Measurements from ENCODE around the gene CLDN14. TPM values are rescaled to one million over a fixed set of nuclear protein-coding genes. Genes with fewer than 3 reads are reported as not detected.

The CLDN14 gene
- total RNA-seq, 1 donor from 2014 or later = not detected

GRCh38 chr21:36423771-36424433, 56.0 kb downstream of the CLDN14 start:
- intact Hi-C loops (cut with micrococcal nuclease) = no loop called here
- TF ChIP-seq CTCF (IDR thresholded peaks at IDR 0.05; ENCODE audit: borderline replicate concordance) = no peak
- no peaks in the 10 kb centered on the region for H3K27me3 ChIP-seq (ENCODE audit: low read depth)
- no peak for DNase-seq
- H3K36me3 ChIP-seq = no peaks in the 10 kb centered on the region
- no peaks in the 10 kb centered on the region for H3K9me3 ChIP-seq (replicated peaks)
- H3K27ac ChIP-seq (replicated peaks) = no peak overlapping the region
- peaks cover 17% of the 10 kb centered on the region for H3K4me1 ChIP-seq
- no peak overlapping the region for H3K4me3 ChIP-seq

DNA sequence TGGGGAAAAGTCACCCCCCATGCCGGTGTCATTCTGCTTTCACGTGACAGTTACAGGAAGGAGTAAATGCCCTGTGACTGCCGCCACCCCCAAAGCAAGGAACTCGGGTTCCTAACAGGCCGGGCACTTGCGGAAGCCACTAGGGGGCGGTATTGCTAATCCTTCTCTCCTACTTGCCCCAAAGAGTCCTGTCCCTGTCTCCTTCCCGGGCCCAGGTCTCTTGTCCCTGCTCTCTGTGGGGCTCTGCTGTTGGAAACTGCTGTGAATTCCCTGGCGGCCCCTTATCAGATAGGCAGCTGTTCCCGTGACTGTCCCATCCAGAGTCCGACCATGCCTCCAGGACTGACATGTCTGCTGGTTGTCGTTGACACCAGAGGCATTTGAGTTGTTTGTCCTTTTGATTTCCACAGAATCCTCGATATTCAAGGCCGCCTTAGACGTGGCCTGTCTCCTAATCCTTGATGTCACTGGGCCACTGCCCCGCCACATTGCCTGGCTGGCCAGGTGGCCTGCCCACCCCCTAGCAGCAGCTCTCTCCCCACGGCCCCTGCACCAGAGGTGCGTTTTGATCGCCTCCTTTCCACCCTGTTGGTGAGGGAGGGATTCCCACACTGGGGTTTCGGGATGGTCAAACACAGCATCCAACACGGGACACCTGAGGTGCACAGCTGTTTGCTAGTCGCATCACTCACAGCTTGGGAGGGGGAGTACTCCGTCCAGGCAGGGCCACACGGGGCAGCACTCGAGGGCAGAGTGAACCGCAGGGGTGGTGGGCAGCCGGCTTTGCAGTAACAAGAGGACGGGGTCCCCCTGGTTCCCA, 57.4 kb downstream of the CLDN14 start:
- intact Hi-C loops (cut with micrococcal nuclease) = no loop called here
- no peaks in the 10 kb centered on the region for H3K9me3 ChIP-seq (replicated peaks)
- peaks cover 17% of the 10 kb centered on the region for H3K4me1 ChIP-seq
- H3K27me3 ChIP-seq (ENCODE audit: low read depth) = no peaks in the 10 kb centered on the region
- no peaks in the 10 kb centered on the region for H3K36me3 ChIP-seq
- H3K4me3 ChIP-seq = no peak overlapping the region
- TF ChIP-seq CTCF (IDR thresholded peaks at IDR 0.05; ENCODE audit: borderline replicate concordance) = peak; percentile 70
- H3K27ac ChIP-seq (replicated peaks) = no peak overlapping the region
- DNase-seq = peak; percentile 37

DNA sequence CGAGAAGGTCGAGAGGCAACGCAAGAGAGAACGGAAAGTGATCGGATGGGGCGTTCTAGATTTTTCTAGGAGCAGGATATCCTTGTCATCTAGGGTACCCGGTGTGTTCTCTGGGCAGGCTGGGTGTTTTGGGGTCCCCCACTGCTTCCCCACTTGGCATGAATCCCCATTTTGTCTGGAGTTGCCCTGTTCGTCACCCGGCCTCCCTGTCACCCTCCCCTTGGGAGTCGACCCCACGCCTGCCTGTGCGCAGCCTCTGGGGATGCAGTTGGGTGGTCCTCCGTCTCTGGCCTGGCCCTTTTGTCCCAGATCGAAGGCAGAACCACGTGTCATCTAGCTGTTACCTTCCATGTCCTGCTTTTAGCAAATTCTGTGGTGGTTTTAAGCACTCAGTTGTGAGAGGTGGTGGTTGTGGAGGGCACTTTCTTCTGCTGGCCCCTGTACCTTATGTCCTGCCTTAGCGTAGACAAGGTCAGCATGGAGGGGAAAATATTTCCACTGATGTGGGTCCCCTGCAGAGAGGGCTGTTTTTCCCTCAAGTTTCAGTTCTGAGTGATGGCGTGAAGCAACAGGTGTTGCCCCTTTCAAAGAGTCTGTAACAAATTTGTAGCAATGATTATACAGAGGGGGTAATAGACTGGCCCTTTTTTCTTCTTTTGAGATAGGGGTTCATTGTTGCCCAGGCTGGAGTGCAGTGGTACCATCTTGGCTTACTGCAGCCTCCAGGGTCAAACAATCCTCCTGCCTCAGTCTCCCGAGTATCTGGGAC, 59.2 kb downstream of the CLDN14 start:
- intact Hi-C loops (cut with micrococcal nuclease) = no loop called here
- no peak for DNase-seq
- Histone ChIP-seq H3K9me3 (replicated peaks) (no peaks in the 10 kb centered on the region), H3K36me3 (peaks cover 5% of the 10 kb centered on the region), H3K27me3 (ENCODE audit: low read depth) (no peaks in the 10 kb centered on the region), H3K4me3 (no peak overlapping the region), H3K4me1 (peaks cover 17% of the 10 kb centered on the region), H3K27ac (replicated peaks) (no peak overlapping the region)
- no peak for TF ChIP-seq CTCF (IDR thresholded peaks at IDR 0.05; ENCODE audit: borderline replicate concordance)

- no peaks in the 10 kb centered on the region for H3K27me3 ChIP-seq (ENCODE audit: low read depth)
- peak; percentile 88 for TF ChIP-seq CTCF (IDR thresholded peaks at IDR 0.05; ENCODE audit: borderline replicate concordance)
- peaks cover 5% of the 10 kb centered on the region for H3K36me3 ChIP-seq
- no peak overlapping the region for H3K27ac ChIP-seq (replicated peaks)
- no peaks in the 10 kb centered on the region for H3K9me3 ChIP-seq (replicated peaks)
- intact Hi-C loops (cut with micrococcal nuclease) = no loop called here
- H3K4me1 ChIP-seq = peaks cover 17% of the 10 kb centered on the region
- DNase-seq = peak; percentile 82
- H3K4me3 ChIP-seq = no peak overlapping the region
These were observed 59.9 kb downstream of the CLDN14 start for GRCh38 chr21:36419996-36420395.

- no peak for DNase-seq
- H3K4me1 ChIP-seq = peaks cover 17% of the 10 kb centered on the region
- no peak overlapping the region for H3K27ac ChIP-seq (replicated peaks)
- intact Hi-C loops (cut with micrococcal nuclease) = no loop called here
- no peaks in the 10 kb centered on the region for H3K9me3 ChIP-seq (replicated peaks)
- no peaks in the 10 kb centered on the region for H3K27me3 ChIP-seq (ENCODE audit: low read depth)
- H3K4me3 ChIP-seq = no peak overlapping the region
- H3K36me3 ChIP-seq = peaks cover 5% of the 10 kb centered on the region
- TF ChIP-seq CTCF (IDR thresholded peaks at IDR 0.05; ENCODE audit: borderline replicate concordance) = no peak
These were observed 60.7 kb downstream of the CLDN14 start for GRCh38 chr21:36419241-36419640.
